Stimulated activated naive CD8-positive, alpha-beta T cell treated with anti-CD3 and anti-CD28 coated beads, Interleukin-15, Interleukin-2, amounts not matched to agents 100 ng/mL and 50 ng/mL, for 24 hours (primary cell): ENCODE data around the gene ATXN1.

Source experiments
- H3K27ac Mint-ChIP-seq: one replicate; pipeline ENCODE4 v1.8.0; 2021; ENCODE audit warnings: mild to moderate bottlenecking, mixed read lengths
- H3K27me3 Mint-ChIP-seq: one replicate; pipeline ENCODE4 v1.8.0; 2021; ENCODE audit warnings: mixed read lengths
- H3K36me3 Mint-ChIP-seq: one replicate; pipeline ENCODE4 v1.8.0; 2021; ENCODE audit warnings: low read depth, mixed read lengths
- H3K4me1 Mint-ChIP-seq: one replicate; pipeline ENCODE4 v1.8.0; 2021; ENCODE audit warnings: low read depth, mixed read lengths
- H3K4me3 Mint-ChIP-seq: one replicate; pipeline ENCODE4 v1.8.0; 2021; ENCODE audit warnings: mild to moderate bottlenecking, mixed read lengths
- H3K9me3 Mint-ChIP-seq: one replicate; pipeline ENCODE4 v1.8.0; 2021; ENCODE audit warnings: mixed read lengths

ATXN1 gene

GRCh38 chr6:16684896-16685554, 76.2 kb downstream of the ATXN1 start:
- Mint-ChIP-seq H3K4me1 (peaks cover 97% of the 10 kb centered on the region), H3K9me3 (no peaks in the 10 kb centered on the region), H3K36me3 (peaks cover 27% of the 10 kb centered on the region), H3K27ac (peak overlapping the region; percentile 98), H3K27me3 (no peaks in the 10 kb centered on the region), H3K4me3 (peak overlapping the region; percentile 73)

DNA sequence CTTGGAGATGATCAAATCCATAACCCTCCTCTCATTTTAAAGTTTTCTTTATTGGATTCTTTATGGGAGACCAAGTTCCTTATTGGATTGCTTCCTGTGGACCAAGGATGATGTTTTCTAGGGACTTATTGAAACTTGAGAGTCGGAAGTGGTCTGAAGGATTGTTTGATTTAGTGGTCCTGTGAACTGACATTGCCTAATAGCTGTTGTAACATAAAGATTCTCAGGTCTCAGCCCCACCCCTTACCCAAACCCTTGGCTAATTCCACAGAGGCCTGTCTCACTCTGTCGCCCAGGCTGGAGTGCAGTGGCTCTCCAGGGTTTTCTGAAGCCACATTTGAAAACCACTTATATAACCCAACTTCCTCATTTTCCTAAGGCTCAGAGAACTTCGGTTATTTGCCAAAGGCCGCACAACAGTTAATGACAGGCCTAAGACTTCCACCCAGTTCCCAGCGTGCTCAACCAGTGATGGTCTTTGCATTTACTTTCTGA, 77.0 kb downstream of the ATXN1 start:
- Mint-ChIP-seq H3K9me3 (no peaks in the 10 kb centered on the region), H3K27ac (peak overlapping the region; percentile 98), H3K4me1 (peaks cover 89% of the 10 kb centered on the region), H3K36me3 (peaks cover 27% of the 10 kb centered on the region), H3K4me3 (no peak overlapping the region), H3K27me3 (no peaks in the 10 kb centered on the region)

GRCh38 chr6:16683641-16684194, 77.5 kb downstream of the ATXN1 start:
- Mint-ChIP-seq H3K9me3 (no peaks in the 10 kb centered on the region), H3K4me1 (peaks cover 84% of the 10 kb centered on the region), H3K27me3 (no peaks in the 10 kb centered on the region), H3K27ac (peak overlapping the region; percentile 98), H3K4me3 (no peak overlapping the region), H3K36me3 (peaks cover 30% of the 10 kb centered on the region)

- Mint-ChIP-seq H3K27ac (no peak overlapping the region), H3K36me3 (peaks cover 34% of the 10 kb centered on the region), H3K4me1 (peaks cover 75% of the 10 kb centered on the region), H3K27me3 (no peaks in the 10 kb centered on the region), H3K4me3 (no peak overlapping the region), H3K9me3 (no peaks in the 10 kb centered on the region)
Observed at GRCh38 chr6:16681260-16681873, 79.9 kb downstream of the ATXN1 start.

GRCh38 chr6:16679050-16679449, 82.2 kb downstream of the ATXN1 start:
- Mint-ChIP-seq H3K4me3 (no peak overlapping the region), H3K27me3 (no peaks in the 10 kb centered on the region), H3K27ac (no peak overlapping the region), H3K9me3 (no peaks in the 10 kb centered on the region), H3K36me3 (peaks cover 34% of the 10 kb centered on the region), H3K4me1 (peaks cover 63% of the 10 kb centered on the region)

DNA sequence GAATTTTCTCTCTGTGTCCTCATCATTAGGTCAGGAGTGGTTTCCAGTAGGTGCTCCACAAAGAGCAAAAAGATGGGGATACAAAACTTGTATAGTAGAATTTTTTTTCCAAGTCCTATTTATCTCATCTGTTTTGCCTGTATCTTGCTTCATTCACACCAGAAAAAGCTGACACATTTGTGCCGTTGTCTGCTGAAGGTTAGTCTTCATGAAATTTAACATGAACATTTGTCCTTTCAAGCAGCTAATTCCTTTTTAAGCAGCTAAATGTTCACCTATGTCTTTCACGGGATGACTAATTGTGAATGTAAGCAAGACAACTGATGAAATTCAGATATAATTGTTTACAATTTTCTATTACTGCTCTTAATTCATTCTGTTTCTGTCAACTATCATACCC, 83.8 kb downstream of the ATXN1 start:
- Mint-ChIP-seq H3K36me3 (peaks cover 21% of the 10 kb centered on the region), H3K9me3 (no peaks in the 10 kb centered on the region), H3K4me3 (no peak overlapping the region), H3K4me1 (peaks cover 63% of the 10 kb centered on the region), H3K27ac (peak overlapping the region; percentile 26), H3K27me3 (no peaks in the 10 kb centered on the region)

DNA sequence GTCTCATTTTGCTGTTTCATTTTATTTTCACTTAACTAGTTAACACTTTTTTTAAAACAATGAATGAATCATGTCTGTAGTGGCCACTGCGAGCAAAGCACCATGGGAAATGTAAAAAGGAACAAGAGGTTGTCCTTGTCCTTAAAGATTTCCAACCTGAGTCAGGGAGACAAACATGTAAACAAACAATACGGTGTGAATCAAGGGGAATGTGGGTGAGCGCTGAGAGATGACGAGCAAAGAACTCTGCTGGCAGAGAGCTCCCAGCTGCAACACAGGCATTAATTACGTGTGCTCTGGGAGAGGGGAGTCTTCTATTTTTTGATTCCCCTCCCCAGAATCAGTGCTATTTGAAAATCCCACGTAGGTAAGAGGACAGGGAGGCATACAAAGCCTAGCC, 84.3 kb downstream of the ATXN1 start:
- Mint-ChIP-seq H3K27ac (peak overlapping the region; percentile 24), H3K9me3 (no peaks in the 10 kb centered on the region), H3K27me3 (no peaks in the 10 kb centered on the region), H3K4me3 (no peak overlapping the region), H3K4me1 (peaks cover 63% of the 10 kb centered on the region), H3K36me3 (peaks cover 18% of the 10 kb centered on the region)

GRCh38 chr6:16676376-16676775, 84.9 kb downstream of the ATXN1 start:
- Mint-ChIP-seq H3K27me3 (no peaks in the 10 kb centered on the region), H3K4me1 (peaks cover 63% of the 10 kb centered on the region), H3K36me3 (peaks cover 12% of the 10 kb centered on the region), H3K9me3 (no peaks in the 10 kb centered on the region), H3K4me3 (no peak overlapping the region), H3K27ac (no peak overlapping the region)

- Mint-ChIP-seq H3K36me3 (peaks cover 7% of the 10 kb centered on the region), H3K27ac (no peak overlapping the region), H3K4me3 (no peak overlapping the region), H3K4me1 (peaks cover 68% of the 10 kb centered on the region), H3K27me3 (no peaks in the 10 kb centered on the region), H3K9me3 (no peaks in the 10 kb centered on the region)
Observed at GRCh38 chr6:16674801-16675392, 86.4 kb downstream of the ATXN1 start.

- H3K4me1 Mint-ChIP-seq = peaks cover 83% of the 10 kb centered on the region
- no peaks in the 10 kb centered on the region for H3K27me3 Mint-ChIP-seq
- H3K9me3 Mint-ChIP-seq = no peaks in the 10 kb centered on the region
- H3K4me3 Mint-ChIP-seq = no peak overlapping the region
- no peak overlapping the region for H3K27ac Mint-ChIP-seq
- H3K36me3 Mint-ChIP-seq = peaks cover 5% of the 10 kb centered on the region
Observed at GRCh38 chr6:16673011-16673797, 88.1 kb downstream of the ATXN1 start.

DNA sequence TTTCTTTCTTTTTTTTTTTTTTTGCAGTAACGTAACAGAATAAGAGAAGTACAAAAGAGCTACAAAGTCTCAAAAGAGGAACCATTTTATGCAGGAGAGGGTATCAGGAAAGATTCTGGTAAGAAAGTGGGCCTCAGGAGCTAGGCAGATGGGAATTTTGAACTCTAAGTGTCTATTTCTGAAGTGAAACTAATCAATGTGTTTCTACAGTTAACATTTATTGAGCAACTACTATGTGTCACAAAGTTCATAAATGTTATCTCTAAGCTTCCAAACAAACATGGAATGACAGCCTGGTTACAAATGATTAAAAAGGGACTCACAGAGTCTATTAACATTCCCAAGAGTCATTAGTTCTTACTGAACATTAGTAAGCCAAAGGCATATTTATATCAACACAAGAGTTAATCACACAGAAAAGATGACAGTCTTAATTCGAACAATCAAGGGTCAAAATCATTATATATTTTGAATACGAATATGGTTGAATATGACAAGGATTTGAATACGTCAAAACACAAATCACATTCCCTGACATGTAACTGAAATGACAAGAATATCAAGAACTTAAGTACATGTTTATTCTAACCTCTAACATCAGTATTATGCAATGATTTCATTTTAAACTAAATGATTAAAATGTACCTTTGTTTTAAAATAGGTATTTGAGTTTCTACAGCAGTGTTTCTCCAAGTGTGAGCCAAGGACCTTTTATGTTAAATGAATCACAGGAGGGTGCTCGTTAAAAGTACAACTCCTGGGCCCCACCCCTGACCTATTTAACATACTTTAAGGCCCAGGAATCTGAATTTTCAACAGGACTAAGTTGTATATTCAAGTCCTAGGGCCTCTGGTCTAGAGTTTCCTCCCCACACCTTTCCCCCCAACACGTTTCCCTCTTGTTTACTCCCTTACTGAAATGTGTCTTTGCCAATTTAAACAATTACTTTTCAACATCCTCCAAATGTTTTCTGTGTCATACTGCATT, 89.7 kb downstream of the ATXN1 start:
- no peaks in the 10 kb centered on the region for H3K9me3 Mint-ChIP-seq
- peak overlapping the region; percentile 30 for H3K4me3 Mint-ChIP-seq
- no peaks in the 10 kb centered on the region for H3K27me3 Mint-ChIP-seq
- peak overlapping the region; percentile 96 for H3K27ac Mint-ChIP-seq
- H3K4me1 Mint-ChIP-seq = peaks cover 80% of the 10 kb centered on the region
- peaks cover 17% of the 10 kb centered on the region for H3K36me3 Mint-ChIP-seq

DNA sequence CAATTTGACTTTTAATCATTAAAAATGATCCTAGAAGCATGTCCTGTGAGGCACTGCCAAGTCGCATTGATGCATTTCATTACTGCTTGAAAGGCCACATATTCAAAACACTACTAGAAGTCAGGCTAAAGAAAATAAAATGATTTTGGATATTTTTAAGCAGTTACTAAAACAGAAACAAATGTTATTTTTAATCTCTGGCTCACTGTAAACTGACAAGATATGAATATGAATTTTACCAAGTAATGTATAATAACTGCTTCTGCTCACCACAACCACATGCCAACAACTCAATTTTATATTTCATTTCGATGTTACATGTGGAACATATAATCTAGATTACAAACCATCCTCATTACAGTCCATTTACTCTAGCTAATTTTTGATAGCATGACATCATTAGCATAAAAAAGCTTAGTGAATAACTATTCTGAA, 90.6 kb downstream of the ATXN1 start:
- H3K4me1 Mint-ChIP-seq = peaks cover 80% of the 10 kb centered on the region

GRCh38 chr6:16670183-16670582, 91.1 kb downstream of the ATXN1 start:
- Mint-ChIP-seq H3K27me3 (no peaks in the 10 kb centered on the region), H3K9me3 (peaks cover 4% of the 10 kb centered on the region), H3K27ac (peak overlapping the region; percentile 96), H3K4me1 (peaks cover 83% of the 10 kb centered on the region), H3K36me3 (peaks cover 30% of the 10 kb centered on the region), H3K4me3 (peak overlapping the region; percentile 61)

More for the DNA sequence above, 90.6 kb downstream of the ATXN1 start:
- Mint-ChIP-seq H3K4me3 (peak overlapping the region; percentile 61), H3K36me3 (peaks cover 25% of the 10 kb centered on the region), H3K9me3 (peaks cover 4% of the 10 kb centered on the region), H3K27me3 (no peaks in the 10 kb centered on the region), H3K27ac (peak overlapping the region; percentile 96)
